LNCAP (cell line): Measurements from ENCODE around the gene ZDHHC17.

Experiments
- TF ChIP-seq, protein P1 (sequence below): fragments of 450-650 bp; IDR thresholded peaks from 2 replicates; pipeline ENCODE4 v1.5.1; 2017; ENCODE audit warnings: mild to moderate bottlenecking

The ZDHHC17 gene

DNA sequence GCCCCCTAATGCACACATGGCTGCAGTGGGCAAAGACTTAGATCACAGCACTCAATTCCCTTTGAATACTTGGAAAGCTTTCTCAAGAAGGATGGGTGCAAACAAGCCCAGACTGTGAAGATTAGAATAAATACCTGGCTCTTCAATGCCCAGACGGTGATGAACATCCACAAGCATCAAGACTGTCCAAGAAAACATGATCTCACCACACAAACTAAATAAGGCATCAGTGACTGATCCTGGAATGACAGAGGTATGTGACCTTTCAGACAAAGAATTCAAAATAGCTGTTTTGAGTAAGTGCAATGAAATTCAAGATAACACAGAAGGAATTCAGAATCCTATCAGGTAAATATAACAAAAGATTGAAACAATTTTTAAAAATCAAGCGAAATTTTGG, 43.8 kb upstream of the ZDHHC17 start:
- TF ChIP-seq, protein P1, sequence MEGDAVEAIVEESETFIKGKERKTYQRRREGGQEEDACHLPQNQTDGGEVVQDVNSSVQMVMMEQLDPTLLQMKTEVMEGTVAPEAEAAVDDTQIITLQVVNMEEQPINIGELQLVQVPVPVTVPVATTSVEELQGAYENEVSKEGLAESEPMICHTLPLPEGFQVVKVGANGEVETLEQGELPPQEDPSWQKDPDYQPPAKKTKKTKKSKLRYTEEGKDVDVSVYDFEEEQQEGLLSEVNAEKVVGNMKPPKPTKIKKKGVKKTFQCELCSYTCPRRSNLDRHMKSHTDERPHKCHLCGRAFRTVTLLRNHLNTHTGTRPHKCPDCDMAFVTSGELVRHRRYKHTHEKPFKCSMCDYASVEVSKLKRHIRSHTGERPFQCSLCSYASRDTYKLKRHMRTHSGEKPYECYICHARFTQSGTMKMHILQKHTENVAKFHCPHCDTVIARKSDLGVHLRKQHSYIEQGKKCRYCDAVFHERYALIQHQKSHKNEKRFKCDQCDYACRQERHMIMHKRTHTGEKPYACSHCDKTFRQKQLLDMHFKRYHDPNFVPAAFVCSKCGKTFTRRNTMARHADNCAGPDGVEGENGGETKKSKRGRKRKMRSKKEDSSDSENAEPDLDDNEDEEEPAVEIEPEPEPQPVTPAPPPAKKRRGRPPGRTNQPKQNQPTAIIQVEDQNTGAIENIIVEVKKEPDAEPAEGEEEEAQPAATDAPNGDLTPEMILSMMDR: no peak

DNA sequence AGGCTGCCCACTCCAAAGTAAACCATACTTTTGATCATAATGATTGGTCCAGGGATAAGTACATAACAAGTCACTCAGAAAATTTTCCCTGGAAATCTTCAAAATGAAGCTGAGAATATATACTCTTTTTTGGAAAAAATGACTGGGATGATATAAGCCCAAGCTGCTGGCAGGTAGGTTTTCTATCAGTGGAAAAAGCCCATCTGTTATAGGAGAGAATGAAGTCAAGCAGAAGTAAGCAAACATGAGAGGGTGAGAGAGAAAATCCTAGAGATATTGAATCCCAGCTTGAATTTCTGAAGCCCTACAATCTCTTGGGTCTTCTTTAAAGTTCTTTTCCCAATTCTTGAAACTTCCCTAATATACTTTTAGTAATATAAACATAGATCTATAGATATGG, 37.3 kb upstream of the ZDHHC17 start:
- TF ChIP-seq, protein P1: no peak

DNA sequence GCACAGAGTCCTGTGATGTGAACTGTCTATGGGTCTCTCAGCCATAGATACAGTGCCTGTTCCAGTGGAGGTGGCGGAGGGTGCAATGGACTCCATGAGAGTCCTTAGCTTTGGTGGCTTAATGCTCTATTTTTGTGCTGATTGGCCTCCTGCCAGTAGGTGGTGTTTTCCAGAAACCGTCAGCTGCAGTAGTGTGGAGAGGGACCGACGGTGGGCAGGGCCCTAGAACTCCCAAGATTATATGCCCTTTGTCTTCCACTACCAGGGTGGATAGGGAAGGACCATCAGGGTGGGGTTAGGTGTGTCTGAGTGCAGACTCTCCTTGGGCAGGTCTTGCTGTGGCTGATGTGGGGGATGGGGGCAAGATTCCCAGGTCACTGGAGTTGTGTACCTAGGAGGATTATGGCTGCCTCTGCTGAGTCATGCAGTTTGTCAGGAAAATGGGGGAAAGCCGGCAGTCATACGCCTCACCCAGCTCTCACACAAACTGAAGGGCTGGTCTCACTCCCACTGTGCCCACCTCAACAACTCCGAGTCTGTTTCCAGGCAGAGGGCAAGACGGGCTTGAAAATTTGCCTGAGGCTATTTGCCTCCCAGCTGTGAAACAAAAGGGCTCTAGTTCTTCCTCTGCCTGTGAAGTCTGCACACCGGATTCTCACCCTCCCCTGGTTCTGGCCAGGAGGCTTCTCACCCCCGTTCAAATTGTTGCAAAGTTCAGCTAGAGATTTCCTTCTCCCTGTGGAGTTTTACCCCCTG, 24.9 kb upstream of the ZDHHC17 start:
- TF ChIP-seq, protein P1: no peak

DNA sequence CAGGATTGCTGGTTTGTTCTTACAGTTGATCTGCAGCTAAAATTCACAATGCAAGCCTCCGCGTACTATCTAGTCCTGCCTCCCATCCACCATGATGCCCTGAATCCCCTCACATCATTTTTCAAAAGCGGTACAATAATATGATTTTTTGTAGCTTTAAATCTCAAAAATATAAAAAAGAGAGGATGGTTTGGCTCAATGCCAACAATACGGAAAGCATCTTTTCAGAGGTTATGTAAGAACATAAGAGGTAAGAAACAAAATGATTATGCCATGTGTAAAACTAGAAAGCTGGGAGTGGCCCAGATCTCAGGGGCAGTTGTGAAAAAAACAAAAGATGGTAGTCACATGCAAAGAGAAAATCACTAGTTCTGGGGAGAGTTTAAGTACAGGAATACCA, 24.0 kb upstream of the ZDHHC17 start:
- TF ChIP-seq, protein P1: no peak

DNA sequence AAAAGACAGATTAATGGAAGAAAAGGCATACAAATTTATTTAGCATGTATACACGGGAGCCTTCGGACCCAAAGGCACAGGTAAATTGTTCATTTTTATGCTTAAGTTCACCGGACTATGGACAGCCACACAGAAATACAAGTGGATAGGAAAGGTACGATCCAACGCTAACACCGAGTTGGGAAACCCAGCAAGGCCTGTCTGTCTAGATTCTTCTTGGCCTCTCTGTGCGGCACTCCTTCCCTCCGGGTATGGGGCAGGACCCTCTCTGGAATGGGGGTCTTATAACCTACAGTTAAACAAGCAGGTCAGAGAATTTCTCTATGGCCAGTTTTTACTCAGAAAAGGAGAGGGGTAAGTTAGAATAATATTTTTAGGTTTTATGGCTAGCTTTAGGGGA, 23.4 kb upstream of the ZDHHC17 start:
- TF ChIP-seq, protein P1: no peak

DNA sequence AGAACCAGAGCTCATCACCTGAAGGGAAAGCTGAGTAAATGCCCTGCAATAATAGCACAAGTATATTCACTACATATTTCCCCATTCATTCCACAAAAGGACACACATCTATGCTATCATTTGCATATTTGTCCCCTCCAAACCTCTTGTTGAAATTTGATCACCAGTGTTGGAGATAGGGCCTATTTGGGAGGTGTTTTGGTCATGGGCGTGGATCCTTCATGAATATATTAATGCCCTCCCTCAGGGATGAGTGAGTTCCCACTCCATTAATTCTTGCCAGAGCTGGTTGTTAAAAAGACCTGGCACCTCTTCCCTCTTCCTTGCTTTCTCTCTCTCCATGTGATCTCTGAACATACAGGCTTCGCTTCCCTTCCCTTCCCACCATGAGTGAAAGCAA, 18.6 kb upstream of the ZDHHC17 start:
- TF ChIP-seq, protein P1: no peak

DNA sequence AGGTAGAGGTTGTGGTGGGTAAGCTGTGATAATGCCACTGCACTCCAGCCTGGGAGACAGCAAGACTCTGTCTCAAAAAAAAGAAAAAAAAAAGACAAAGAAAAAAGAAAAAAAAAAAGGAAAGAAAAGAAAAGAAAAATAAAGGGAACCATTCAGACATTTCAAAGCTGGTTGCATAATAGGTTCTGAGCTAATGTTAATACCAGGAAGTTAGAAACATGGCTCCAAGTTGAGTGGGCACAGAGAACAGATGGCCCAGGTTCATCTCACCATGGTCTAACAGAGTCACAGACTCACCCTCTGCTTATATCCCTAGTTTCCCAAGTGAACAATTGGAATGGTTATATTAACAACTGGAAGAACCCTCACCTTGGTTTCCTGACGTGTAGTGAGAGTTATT, 17.4 kb upstream of the ZDHHC17 start:
- TF ChIP-seq, protein P1: no peak

DNA sequence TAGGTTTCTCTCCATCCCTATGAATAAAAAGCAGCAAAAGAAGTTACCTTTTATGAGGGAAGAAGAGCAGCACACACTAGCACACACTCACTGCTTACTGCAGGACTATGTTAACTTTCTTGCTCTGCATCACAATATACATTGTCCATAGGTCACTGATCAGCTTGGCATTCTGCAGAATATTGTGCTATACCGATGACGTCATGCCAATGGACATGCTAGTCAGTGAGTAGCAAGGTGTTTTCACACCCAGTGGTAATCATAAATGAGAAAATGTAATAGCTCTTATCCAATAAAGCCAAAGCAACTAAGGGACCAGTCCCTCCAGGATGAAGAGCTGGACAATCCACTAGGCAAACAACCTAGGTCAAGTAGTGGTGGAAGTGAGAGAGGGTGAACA, 16.7 kb upstream of the ZDHHC17 start:
- TF ChIP-seq, protein P1: no peak
